H1 (cell line): ENCODE data around the gene OLA1.

Experiments used
- CEBPB ChIP-seq: IDR thresholded peaks from 2 replicates; pipeline ENCODE4 v1.6.1; 2012; ENCODE audit warnings: low read depth, low read length
- CTCF ChIP-seq, 3 experiments: IDR thresholded peaks; 1 replicate in 2 of 3; 2 replicates in 1 of 3; pipeline versions ENCODE4 v1.5.1 to v1.6.1; 2011; ENCODE audit warnings: low read length in 3 of 3, mild to moderate bottlenecking in 3 of 3, inconsistent platforms in 2 of 3, low read depth in 1 of 3, moderate library complexity in 1 of 3; ENCODE audit not compliant: insufficient read depth in 1 of 3; ENCODE audit errors: control extremely low read depth in 1 of 3
- EZH2 ChIP-seq: fragments of 200-600 bp; sonication (generic); IDR thresholded peaks from 2 replicates; pipeline ENCODE4 v1.7.1; 2012; ENCODE audit warnings: low read depth, mild to moderate bottlenecking, moderate library complexity, low read length, inconsistent platforms; ENCODE audit not compliant: severe bottlenecking
- NRF1 ChIP-seq: IDR thresholded peaks from 2 replicates; pipeline ENCODE4 v1.6.1; 2011; ENCODE audit warnings: mild to moderate bottlenecking, low read depth, low read length, improper control_type of control experiment
- POLR2AphosphoS5 ChIP-seq: IDR thresholded peaks from 2 replicates; pipeline ENCODE4 v1.6.1; 2011; ENCODE audit warnings: low read depth, low read length
- SP4 ChIP-seq: IDR thresholded peaks from 2 replicates; pipeline ENCODE4 v1.6.1; 2012; ENCODE audit warnings: low read length, inconsistent platforms
- SRF ChIP-seq: IDR thresholded peaks from 2 replicates; pipeline ENCODE4 v1.6.1; 2011; ENCODE audit warnings: mild to moderate bottlenecking, low read depth, low read length, moderate library complexity

DNA sequence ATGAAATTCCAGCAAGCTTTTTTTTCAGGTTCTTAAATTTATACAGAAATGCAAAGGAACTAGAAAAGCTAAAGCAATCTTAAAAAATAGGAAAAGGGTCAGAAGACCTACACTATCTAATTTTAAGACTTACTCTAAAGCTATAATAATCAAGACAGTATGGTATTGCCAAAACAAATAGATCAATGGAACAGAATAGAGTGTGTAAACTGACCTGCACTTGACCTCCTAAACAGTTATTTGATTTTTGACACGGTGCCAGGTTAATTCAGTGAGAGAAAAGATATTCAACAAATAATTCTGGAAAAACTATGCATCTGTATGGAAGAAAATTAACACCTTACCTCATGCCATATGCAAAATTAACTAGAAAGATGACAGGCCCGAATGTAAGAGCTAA is 73.6 kb downstream of the OLA1 start:
- TF ChIP-seq SRF (no peak), EZH2 (no peak), NRF1 (no peak), CTCF (IDR thresholded peaks at IDR 0.05; ENCODE audit: control extremely low read depth in 1 of 3, insufficient read depth in 1 of 3, low read depth in 1 of 3, low read length in 3 of 3) (no peak), POLR2AphosphoS5 (no peak), CEBPB (no peak), SP4 (no peak)
